RWPE2 (cell line): Measurements from ENCODE around the gene CCT6A.
"Not testable (repeated sequence)": the region's sequence is repeated elsewhere in the genome, so short reads cannot be mapped to it uniquely, and the experiment has no call there.

Experiments used
- ATAC-seq: fragments of 200-7000 bp; cut with Tn5 transposase; 3 replicates; pipeline ENCODE4 v1.9.1; 2021; ENCODE audit warnings: low read depth
- DNase-seq: peaks from one replicate; pipeline ENCODE4 v3.0.0-alpha.2; 2020; ENCODE audit warnings: low spot score
- H3K27ac ChIP-seq: fragments of 450-650 bp; 2 replicates; pipeline ENCODE4 v1.5.1; 2017; ENCODE audit warnings: mild to moderate bottlenecking; ENCODE audit not compliant: poor library complexity, severe bottlenecking
- H3K27me3 ChIP-seq: fragments of 250-450 bp; sonication (Bioruptor Pico); 2 replicates; pipeline ENCODE4 v1.5.1; 2021; ENCODE audit warnings: mild to moderate bottlenecking, moderate library complexity; ENCODE audit not compliant: insufficient read depth, poor library complexity, severe bottlenecking
- H3K36me3 ChIP-seq: fragments of 250-450 bp; sonication (Bioruptor Pico); 2 replicates; pipeline ENCODE4 v1.5.1; 2020; ENCODE audit warnings: low read depth, mild to moderate bottlenecking, moderate library complexity
- H3K4me1 ChIP-seq: fragments of 250-450 bp; sonication (Bioruptor Pico); 2 replicates; pipeline ENCODE4 v1.5.1; 2021; ENCODE audit warnings: mild to moderate bottlenecking, moderate library complexity; ENCODE audit not compliant: insufficient read depth, poor library complexity, severe bottlenecking
- H3K4me3 ChIP-seq: fragments of 250-450 bp; sonication (Bioruptor Pico); 2 replicates; pipeline ENCODE4 v1.5.1; 2021; ENCODE audit warnings: mild to moderate bottlenecking, moderate library complexity; ENCODE audit not compliant: severe bottlenecking
- H3K9me3 ChIP-seq: fragments of 250-450 bp; sonication (Bioruptor Pico); 2 replicates; pipeline ENCODE4 v1.5.1; 2021; ENCODE audit warnings: mild to moderate bottlenecking, moderate library complexity; ENCODE audit not compliant: severe bottlenecking
- TF ChIP-seq, protein P1 (sequence below): fragments of 450-650 bp; IDR thresholded peaks from one replicate; pipeline ENCODE4 v1.5.1; 2017; ENCODE audit warnings: mild to moderate bottlenecking, moderate library complexity; ENCODE audit not compliant: poor library complexity, severe bottlenecking

Gene CCT6A

DNA sequence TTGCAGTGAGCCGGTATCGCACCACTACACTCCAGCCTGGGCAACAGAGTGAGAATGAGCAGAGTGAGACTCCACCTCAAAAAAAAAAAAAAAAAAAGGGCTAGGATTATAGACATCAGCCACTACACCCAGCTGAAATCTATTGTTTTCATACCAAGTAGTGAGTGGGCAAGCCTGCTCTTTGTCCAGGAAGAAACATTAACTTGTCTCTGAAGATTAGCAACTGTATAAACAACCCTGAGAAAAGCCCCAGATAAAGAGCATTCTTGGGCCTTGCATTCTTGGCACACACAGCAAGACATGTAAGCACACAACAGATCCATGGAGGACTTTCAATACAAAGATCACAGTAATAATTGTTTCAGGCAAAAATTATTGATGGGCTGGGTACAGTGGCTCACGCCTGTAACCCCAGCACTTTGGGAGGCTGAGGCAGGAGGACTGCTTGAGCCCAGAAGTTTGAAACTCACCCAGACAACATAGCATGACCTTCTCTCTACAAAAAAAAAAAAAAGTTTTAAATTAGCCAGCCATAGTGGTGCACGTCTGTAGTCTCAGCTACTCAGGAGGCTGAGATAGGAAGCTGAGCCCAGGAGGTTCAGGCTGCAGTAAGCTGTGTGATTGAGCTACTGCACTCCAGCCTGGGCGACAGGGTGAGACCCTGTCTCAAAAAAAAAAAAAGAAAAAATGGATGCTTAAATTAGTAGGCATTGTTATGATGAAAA lies 4.7 kb upstream of the CCT6A start:
- no peak overlapping the region for H3K4me3 ChIP-seq
- DNase-seq (no peak), ATAC-seq (no peak)
- TF ChIP-seq, protein P1, sequence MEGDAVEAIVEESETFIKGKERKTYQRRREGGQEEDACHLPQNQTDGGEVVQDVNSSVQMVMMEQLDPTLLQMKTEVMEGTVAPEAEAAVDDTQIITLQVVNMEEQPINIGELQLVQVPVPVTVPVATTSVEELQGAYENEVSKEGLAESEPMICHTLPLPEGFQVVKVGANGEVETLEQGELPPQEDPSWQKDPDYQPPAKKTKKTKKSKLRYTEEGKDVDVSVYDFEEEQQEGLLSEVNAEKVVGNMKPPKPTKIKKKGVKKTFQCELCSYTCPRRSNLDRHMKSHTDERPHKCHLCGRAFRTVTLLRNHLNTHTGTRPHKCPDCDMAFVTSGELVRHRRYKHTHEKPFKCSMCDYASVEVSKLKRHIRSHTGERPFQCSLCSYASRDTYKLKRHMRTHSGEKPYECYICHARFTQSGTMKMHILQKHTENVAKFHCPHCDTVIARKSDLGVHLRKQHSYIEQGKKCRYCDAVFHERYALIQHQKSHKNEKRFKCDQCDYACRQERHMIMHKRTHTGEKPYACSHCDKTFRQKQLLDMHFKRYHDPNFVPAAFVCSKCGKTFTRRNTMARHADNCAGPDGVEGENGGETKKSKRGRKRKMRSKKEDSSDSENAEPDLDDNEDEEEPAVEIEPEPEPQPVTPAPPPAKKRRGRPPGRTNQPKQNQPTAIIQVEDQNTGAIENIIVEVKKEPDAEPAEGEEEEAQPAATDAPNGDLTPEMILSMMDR: no peak
- no peaks in the 10 kb centered on the region for H3K27me3 ChIP-seq
- H3K9me3 ChIP-seq: no peaks in the 10 kb centered on the region
- no peaks in the 10 kb centered on the region for H3K4me1 ChIP-seq
- H3K36me3 ChIP-seq: 0 out of 2 replicates have a peak, but pooled peaks cover 9% of the 10 kb centered on the region
- no peak overlapping the region for H3K27ac ChIP-seq

DNA sequence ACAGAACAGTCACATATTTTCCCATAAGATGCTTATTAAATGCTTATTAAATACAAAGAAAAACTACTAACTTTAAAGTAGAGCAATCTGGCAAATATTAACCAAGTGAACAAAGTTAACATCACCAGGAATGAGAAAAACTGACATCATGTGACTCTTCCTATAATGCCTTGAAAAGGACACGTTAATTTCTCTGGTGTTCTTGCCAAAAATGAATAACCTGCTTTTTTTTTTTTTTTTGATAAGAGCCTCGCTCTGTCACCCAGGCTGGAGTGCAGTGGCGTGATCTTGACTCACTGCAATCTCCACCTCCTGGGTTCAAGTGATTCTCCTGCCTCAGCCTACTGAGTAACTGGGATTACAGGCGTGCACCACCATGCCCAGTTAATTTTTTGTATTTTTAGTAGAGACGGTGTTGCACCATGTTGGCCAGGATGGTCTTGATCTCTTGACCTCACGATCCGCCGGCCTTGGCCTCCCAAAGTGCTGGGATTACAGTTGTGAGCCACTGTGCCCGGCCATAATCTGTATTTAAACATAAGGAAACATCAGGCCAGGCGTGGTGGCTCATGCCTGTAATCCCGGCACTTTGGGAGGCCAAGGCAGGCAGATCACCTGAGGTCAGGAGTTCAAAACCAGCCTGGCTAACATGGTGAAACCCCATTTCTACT lies 4.0 kb upstream of the CCT6A start:
- not testable (repeated sequence) for DNase-seq, H3K27me3 ChIP-seq, ATAC-seq, H3K9me3 ChIP-seq, H3K4me1 ChIP-seq, H3K27ac ChIP-seq, H3K4me3 ChIP-seq
- peaks cover 13% of the 10 kb centered on the region for H3K36me3 ChIP-seq

DNA sequence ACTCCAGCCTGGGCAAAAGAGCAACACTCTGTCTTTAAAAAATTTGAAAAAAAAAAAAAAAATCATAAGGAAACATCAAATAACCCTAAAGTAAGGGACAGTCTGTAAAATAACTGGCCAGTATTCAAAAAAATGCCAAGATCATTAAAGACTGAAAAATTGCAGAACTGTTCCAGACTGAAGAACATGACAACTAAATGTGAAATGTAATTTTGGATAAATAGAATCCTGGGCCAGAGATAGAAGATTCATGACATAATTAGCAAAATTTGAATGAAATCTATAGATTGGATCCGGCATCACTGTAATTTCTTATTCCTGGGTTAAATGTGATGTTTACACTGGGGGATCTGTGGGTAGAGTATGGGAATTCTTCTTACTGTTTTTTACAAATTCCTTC lies 3.3 kb upstream of the CCT6A start:
- ATAC-seq: no peak
- Histone ChIP-seq H3K4me1 (peaks cover 5% of the 10 kb centered on the region), H3K4me3 (no peak overlapping the region), H3K9me3 (no peaks in the 10 kb centered on the region), H3K36me3 (peaks cover 18% of the 10 kb centered on the region), H3K27me3 (no peaks in the 10 kb centered on the region), H3K27ac (no peak overlapping the region)
- DNase-seq: no peak
- TF ChIP-seq, protein P1: no peak

DNA sequence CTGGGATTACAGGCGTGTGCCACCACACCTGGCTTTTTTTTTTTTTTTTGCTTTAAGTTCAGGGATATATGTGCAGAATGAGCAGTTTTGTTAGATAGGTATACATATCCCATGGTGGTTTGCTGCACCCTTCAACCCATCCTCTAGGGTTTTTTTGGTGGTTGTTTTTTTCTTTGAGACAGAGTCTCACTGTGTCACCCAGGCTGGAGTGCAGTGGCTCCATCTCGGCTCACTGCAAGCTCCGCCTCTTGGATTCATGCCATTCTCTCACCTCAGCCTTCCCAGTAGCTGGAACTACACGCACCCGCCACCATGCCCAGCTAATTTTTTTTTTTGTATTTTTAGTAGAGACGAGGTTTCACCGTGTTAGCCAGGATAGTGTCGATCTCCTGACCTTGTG lies 2.8 kb upstream of the CCT6A start:
- H3K36me3 ChIP-seq: peaks cover 23% of the 10 kb centered on the region
- not testable (repeated sequence) for H3K27me3 ChIP-seq, DNase-seq, H3K9me3 ChIP-seq, ATAC-seq, H3K4me1 ChIP-seq, H3K4me3 ChIP-seq, H3K27ac ChIP-seq

DNA sequence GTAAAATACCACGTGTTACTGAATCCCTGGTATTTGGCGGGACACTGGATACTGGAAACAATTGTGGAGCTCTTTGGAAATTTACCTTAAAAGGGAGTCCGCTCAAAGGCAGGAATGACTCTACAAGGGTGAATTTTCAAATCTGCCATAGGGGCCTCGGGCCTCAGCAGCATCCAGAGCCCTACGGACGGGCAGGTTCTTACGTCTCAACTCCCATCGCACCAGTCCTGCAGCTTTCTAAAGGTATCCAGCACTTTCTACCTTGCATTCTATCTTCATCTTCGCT lies 569 bp upstream of the CCT6A start:
- H3K4me3 ChIP-seq: peak overlapping the region; percentile 75

More for the DNA sequence above, 569 bp upstream of the CCT6A start:
- Histone ChIP-seq H3K4me1 (peaks cover 13% of the 10 kb centered on the region), H3K27ac (peak overlapping the region; percentile 60), H3K27me3 (no peaks in the 10 kb centered on the region), H3K9me3 (no peaks in the 10 kb centered on the region), H3K36me3 (peaks cover 37% of the 10 kb centered on the region)
- ATAC-seq (no peak), DNase-seq (no peak)
- TF ChIP-seq, protein P1: no peak
